Measurements from ENCODE around the gene MC1R.

- TF ChIP-seq CTCF (IDR thresholded peaks at IDR 0.05) (no peak), ZFX (IDR thresholded peaks at IDR 0.05; ENCODE audit: borderline replicate concordance) (no peak)
These were observed 23.0 kb upstream of the MC1R start for GRCh38 chr16:89895482-89896250.
